Stimulated activated effector memory CD8-positive, alpha-beta T cell treated with anti-CD3 and anti-CD28 coated beads, Interleukin-12 subunit alpha, Interleukin-12 subunit beta, amount 100 ng/mL, for 72 hours (primary cell): ENCODE measurements around the gene UPF3A.
"Not testable (repeated sequence)": the region's sequence is repeated elsewhere in the genome, so short reads cannot be mapped to it uniquely, and the experiment has no call there.

Experiments
- ATAC-seq: fragments of 150-1000 bp; cut with Tn5 transposase; 2 replicates; pipeline ENCODE4 v1.10.0; 2021
- DNase-seq, 2 donors: peaks; one replicate each; pipeline ENCODE4 v3.0.0; 2021 to 2022; ENCODE audit warnings: low spot score in 2 of 2
- H3K27ac Mint-ChIP-seq: one replicate; pipeline ENCODE4 v1.8.0; 2022; ENCODE audit warnings: mild to moderate bottlenecking, mixed read lengths
- H3K36me3 Mint-ChIP-seq: one replicate; pipeline ENCODE4 v1.8.0; 2022; ENCODE audit warnings: mild to moderate bottlenecking, mixed read lengths
- H3K4me1 Mint-ChIP-seq: one replicate; pipeline ENCODE4 v1.8.0; 2022; ENCODE audit warnings: mixed read lengths
- H3K4me3 Mint-ChIP-seq: one replicate; pipeline ENCODE4 v1.8.0; 2022; ENCODE audit warnings: mild to moderate bottlenecking, mixed read lengths
- H3K9me3 Mint-ChIP-seq: one replicate; pipeline ENCODE4 v1.8.0; 2022; ENCODE audit warnings: mixed read lengths

Gene UPF3A

GRCh38 chr13:114333881-114334280 lies 52.5 kb downstream of the UPF3A start:
- H3K36me3 Mint-ChIP-seq, ATAC-seq, H3K9me3 Mint-ChIP-seq, DNase-seq: not testable (repeated sequence)
- Mint-ChIP-seq H3K4me3 (peak overlapping the region; percentile 39), H3K4me1 (peaks cover 22% of the 10 kb centered on the region), H3K27ac (peak overlapping the region; percentile 24)

GRCh38 chr13:114334305-114335053 lies 53.1 kb downstream of the UPF3A start:
- Mint-ChIP-seq H3K4me1 (peaks cover 22% of the 10 kb centered on the region), H3K9me3 (no peaks in the 10 kb centered on the region), H3K4me3 (peak overlapping the region; percentile 39), H3K36me3 (peaks cover 2% of the 10 kb centered on the region), H3K27ac (peak overlapping the region; percentile 24)
- ATAC-seq (no peak), DNase-seq (no peak)

- H3K27ac Mint-ChIP-seq, H3K4me3 Mint-ChIP-seq, DNase-seq, H3K36me3 Mint-ChIP-seq, ATAC-seq, H3K9me3 Mint-ChIP-seq: not testable (repeated sequence)
- H3K4me1 Mint-ChIP-seq: peaks cover 42% of the 10 kb centered on the region
These were observed 55.1 kb downstream of the UPF3A start for GRCh38 chr13:114336457-114336856.

GRCh38 chr13:114338959-114339358 lies 57.6 kb downstream of the UPF3A start:
- Mint-ChIP-seq H3K27ac (no peak overlapping the region), H3K4me1 (peaks cover 37% of the 10 kb centered on the region), H3K9me3 (no peaks in the 10 kb centered on the region), H3K36me3 (no peaks in the 10 kb centered on the region), H3K4me3 (no peak overlapping the region)
- ATAC-seq (no peak), DNase-seq (no peak)

- no peaks in the 10 kb centered on the region for H3K9me3 Mint-ChIP-seq
- H3K27ac Mint-ChIP-seq: peak overlapping the region; percentile 57
- peaks cover 27% of the 10 kb centered on the region for H3K4me1 Mint-ChIP-seq
- H3K36me3 Mint-ChIP-seq: no peaks in the 10 kb centered on the region
- H3K4me3 Mint-ChIP-seq: peak overlapping the region; percentile 23
- DNase-seq (peak; percentile 44 to 79), ATAC-seq (peak; percentile 98)
These were observed 58.6 kb downstream of the UPF3A start for GRCh38 chr13:114339857-114340534.

- H3K27ac Mint-ChIP-seq: no peak overlapping the region
- DNase-seq (no peak), ATAC-seq (no peak)
- no peaks in the 10 kb centered on the region for H3K36me3 Mint-ChIP-seq
- no peaks in the 10 kb centered on the region for H3K9me3 Mint-ChIP-seq
- no peak overlapping the region for H3K4me3 Mint-ChIP-seq
- peaks cover 21% of the 10 kb centered on the region for H3K4me1 Mint-ChIP-seq
These were observed 59.8 kb downstream of the UPF3A start for GRCh38 chr13:114341003-114341777.

GRCh38 chr13:114347256-114347655 lies 65.9 kb downstream of the UPF3A start:
- not testable (repeated sequence) for H3K36me3 Mint-ChIP-seq, H3K4me3 Mint-ChIP-seq, H3K9me3 Mint-ChIP-seq, DNase-seq, H3K4me1 Mint-ChIP-seq, ATAC-seq, H3K27ac Mint-ChIP-seq

GRCh38 chr13:114352763-114353162 lies 71.4 kb downstream of the UPF3A start:
- not testable (repeated sequence) for H3K9me3 Mint-ChIP-seq, H3K27ac Mint-ChIP-seq, ATAC-seq, H3K4me3 Mint-ChIP-seq, H3K4me1 Mint-ChIP-seq, H3K36me3 Mint-ChIP-seq
- DNase-seq: peak; percentile 33 to 68

DNA sequence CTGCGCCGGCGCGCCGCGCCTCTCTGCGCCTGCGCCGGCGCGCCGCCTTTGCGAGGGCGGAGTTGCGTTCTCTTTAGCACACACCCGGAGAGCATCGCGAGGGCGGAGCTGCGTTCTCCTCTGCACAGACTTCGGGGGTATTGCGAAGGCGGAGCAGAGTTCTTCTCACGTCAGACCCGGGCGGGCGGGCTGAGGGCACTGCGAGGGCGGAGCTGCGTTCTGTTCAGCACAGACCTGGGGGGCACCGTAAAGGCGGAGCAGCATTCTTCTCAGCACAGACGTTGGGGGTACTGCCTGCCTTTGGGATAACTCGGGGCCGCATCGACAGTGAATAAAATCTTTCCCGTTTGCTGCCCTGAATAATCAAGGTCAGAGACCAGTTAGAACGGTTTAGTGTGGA lies 72.0 kb downstream of the UPF3A start:
- H3K36me3 Mint-ChIP-seq, H3K4me3 Mint-ChIP-seq, DNase-seq, ATAC-seq, H3K4me1 Mint-ChIP-seq, H3K27ac Mint-ChIP-seq, H3K9me3 Mint-ChIP-seq: not testable (repeated sequence)
